DMS114 treated with DMSO at 0.1 percent for 48 hours (cell line): ENCODE results near the gene SIAH1.
"Not testable (repeated sequence)": the region's sequence is repeated elsewhere in the genome, so short reads cannot be mapped to it uniquely, and the experiment has no call there.

Experiments used
- DNase-seq: peaks from one replicate; lab custom pipeline; 2025; ENCODE audit not compliant: unreplicated experiment; lab: John Stamatoyannopoulos, UW

Gene SIAH1

DNA sequence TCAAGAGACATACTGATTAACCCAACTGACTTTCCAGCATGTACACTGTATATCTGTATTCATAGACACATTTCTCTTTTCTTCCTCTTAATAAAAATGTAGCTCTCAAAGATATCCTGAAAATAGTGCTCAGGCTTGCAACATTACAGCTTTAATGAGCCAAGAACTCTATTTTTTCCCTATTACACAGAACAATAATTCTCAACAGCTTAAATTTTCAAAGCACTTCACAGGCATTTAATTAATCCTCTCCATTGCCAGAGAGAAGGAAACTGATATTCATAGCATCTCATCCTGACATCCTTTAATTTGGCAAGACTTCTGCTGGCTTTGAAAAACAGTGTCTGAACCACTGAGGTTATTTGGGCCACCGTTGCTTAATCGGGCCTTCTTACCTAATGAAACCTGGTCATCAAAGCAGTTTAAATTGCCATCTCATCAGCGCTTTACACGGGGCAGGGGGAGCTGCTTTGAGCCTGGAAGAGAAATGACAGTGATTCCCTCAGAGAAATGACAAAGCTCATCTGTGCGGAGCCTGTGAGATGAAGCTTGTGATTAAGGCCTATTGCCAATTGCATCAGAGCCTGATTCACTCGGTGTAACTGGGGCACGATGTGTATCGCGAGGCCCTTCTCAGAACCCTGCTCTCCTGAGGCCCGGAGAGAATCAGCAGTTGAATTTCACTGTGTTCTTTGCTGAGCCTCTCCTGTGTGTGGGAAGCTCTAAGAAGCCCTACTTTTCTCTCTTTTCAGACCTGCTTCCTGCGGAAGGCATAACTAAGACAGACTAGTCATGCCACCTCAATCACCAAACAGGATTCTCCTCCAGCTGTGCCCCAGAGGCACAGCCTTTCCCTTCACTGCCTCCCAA lies 8.5 kb upstream of the SIAH1 start:
- DNase-seq = no peak

DNA sequence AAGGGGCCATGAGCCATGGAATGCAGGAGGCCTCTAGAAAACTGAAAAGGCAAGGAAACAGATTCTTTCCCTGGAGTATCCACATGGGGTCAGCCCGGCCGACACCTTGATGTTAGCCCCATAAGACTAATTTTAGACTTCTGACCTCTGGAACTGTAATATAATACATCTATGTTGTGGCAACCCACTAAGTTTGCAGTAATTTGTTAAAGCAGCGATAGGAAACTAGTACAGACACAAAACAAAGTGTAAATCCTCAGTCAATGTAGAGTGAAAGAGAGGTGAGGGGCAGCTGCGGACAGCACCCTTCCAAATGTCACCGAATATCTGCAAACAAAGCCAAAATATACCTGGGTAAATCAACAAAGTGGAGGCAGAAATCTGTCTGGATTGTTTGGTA lies 7.2 kb upstream of the SIAH1 start:
- no peak for DNase-seq

DNA sequence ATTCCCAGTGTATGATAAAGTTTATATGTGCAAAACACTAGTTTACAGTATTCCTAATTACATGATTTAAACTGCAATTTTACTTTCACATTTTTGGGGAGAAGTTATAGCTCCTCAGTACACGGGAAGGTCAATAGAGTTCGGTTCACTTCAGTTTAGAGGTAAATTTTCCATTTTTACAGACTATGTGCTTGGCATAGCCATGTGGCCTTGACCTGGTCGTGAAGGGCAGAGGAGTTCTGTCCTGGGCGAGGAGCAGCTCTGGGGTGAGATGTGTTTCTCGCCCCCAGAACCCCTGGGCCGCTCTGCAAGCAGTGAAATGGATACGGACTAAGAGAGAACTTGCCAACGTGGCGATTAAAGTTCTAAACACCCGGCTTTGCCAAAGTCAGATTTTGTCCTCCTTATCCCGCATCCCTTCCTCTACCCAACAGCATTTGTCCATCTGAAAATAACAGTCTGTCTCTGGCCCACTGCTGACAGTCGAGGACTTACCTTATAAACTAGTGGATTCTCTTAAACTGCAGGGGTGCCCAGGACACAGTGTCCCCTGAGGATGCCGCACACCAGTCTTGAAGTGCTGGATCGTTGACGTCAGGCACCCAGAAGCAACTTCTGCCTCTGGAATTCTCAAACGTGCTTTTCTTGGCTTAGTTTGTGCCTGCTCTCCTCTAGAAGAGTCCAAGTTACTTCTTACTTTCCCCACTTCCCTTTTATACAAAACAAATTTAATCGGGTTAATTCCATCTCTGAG lies 1.5 kb upstream of the SIAH1 start:
- no peak for DNase-seq

DNA sequence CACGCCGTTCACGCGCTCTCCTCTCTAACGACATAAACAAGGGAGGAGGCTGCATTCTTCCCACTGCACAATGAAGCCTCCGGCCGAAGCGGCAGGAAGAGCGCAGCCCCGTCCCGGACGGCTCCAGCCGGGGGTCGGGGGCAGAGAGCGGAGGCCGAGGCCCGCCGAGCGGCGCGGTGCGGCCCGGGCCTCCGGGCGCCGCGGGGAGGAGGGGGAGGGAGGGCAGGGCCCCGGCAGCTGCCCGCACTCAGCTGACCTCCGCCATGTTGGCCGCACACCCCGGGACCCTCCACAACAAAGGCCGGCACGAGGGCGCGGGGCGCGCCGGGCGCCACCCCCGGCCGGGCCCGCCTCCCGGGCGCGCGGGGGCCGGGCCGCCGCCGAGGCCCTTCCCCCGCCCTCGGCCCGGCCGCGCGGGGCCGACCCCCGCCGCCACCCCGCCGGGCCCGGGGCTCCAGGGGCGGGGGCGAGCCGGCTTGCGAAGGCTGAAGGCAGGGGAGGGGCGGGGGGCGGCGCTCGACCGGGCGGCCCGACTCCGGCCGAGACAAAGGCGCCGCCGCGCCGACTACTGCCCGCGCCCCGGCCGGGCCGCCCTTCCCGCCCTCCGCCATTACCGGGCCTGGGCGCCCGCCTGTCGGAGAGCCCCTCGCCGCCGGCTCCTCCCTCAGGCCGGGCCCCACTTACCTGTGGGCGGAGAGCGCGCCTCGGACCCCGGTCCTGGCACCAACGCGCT lies 527 bp downstream of the SIAH1 start:
- no peak for DNase-seq

DNA sequence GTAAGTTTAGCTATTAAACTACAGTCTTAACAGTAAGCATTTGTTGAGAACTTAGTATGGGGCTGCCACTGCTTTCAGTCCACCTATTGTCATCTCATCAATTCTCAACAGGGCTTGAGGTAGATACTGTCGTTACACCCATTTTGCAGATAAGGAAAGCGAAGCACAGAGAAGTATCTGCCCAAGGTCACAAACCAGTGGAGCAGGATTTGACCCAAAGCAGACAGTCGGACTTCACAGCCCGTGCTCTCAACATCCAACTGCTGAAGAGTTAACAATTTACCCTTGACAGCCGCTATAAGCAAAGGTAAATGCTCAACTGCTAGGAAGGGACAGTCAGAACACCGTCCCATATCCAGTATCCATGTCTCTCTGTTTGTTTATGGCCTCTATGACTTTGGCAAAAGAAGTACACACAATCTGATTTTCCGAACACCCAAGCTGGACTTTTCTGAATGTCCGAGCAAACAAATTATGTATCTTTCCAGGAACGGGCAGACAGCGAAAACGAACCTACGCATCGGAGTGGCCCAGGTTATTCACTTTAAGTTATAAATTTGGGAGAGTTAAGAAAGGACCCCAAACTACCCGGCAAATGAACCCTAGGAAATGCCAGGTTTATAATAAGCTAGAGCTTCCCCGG lies 1.2 kb downstream of the SIAH1 start:
- DNase-seq = peak; percentile 35

DNA sequence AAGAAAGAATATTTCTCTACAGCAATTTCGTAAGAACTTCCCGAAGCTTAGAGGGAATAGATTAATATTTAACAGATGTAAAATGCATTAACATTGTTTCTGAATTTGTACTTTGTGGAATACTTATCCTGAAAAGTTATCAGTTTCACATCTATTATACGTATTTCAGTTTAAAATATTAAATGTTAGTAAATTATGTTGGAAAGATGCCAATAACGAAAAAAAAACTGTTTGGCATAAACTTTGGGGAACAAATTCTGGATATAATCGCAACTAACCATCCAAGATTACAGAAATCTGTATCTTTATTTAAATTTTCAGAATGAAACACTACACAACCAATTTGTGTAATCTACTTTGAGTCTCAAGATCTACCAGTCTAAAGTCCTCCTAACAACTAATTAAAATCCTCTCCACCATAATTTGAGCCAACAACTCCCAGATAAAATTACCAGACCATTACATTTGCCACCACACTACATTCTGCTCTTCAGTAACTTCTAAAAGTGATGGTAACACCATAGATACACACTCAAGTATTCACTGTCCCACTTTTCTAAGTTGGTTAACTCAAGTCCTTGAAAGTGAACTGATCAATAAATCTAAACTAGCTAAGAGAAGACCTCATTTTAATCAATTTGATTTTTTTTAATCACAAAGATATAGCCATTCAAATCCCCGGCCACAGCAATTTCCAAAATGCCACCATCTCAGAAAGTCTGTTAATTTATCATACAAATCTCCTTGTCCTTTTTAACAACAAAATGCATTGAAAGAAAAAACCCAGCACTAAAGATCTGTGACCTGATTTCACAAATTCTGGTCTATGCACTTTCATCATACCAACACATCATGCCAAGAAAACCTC lies 2.0 kb downstream of the SIAH1 start:
- no peak for DNase-seq

DNA sequence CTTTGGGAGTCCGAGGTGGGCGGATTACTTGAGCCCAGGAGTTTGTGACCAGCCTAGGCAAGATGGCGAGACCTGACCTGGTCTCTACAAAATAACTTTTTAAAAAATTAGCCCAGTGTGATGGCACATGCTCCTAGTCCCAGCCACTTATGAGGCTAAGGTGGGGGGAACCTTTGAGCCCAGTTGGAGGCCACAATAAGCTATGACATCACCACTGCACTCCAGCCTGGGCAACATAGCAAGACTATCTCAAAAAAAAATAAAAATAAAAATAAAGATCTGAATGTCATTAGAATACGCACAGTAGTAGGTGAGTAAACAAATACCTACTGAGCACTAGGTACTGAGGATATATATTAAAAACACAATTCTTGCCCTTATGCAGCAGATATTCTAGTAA lies 3.1 kb downstream of the SIAH1 start:
- no peak for DNase-seq

DNA sequence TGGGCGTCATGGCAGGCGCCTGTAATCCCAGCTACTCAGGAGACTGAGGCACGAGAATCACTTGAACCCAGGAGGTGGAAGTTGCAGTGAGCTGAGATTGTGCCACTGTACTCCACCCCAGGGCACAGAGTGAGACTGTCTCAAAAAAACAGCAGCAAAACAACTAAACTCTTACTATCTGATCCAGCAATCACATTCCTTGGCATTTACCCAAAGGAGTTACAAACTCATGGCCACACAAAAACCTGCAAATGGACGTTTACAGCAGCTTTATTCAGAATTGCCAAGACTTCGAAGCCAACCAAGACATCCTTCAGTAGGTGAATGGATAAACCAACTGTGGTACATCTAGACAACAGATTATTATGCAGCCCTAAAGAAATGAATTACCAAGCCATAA lies 4.0 kb downstream of the SIAH1 start:
- no peak for DNase-seq

DNA sequence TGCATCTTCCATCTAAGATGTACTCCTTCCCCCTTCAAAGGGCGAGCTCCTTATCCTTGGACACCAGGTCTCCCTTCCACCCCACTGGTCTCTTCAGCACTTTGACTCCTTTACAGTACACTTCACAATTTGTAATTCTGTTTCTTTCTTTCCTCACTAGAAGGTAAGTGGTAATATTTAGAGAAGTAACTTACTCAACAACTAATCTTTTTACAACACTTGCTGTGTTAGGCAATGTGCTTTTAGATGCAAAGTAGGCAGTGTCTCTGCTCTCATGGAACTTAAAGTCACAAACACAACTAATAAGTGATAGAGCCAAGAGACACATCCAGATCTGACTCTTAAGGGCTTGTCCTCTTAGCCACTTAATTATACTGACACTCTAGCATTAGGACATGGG lies 6.4 kb downstream of the SIAH1 start:
- no peak for DNase-seq

DNA sequence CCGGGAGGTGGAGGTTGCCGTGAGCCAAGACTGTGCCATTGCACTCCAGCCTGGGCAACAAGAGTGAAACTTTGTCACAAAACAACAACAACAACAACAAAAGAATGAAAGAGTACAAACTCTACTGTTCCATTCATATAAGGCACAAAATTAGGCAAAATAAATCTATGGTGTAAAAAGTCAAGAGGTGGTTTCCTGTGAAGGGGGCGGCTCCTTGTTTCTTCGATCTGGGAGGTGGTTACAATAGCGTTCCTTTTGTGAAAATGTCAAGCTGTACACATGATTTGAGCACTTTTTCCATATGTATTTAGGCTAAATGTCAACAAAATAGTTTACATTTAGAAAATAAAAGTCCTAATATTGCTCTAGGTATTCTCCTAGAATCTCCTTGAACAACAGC lies 6.9 kb downstream of the SIAH1 start:
- DNase-seq = no peak

DNA sequence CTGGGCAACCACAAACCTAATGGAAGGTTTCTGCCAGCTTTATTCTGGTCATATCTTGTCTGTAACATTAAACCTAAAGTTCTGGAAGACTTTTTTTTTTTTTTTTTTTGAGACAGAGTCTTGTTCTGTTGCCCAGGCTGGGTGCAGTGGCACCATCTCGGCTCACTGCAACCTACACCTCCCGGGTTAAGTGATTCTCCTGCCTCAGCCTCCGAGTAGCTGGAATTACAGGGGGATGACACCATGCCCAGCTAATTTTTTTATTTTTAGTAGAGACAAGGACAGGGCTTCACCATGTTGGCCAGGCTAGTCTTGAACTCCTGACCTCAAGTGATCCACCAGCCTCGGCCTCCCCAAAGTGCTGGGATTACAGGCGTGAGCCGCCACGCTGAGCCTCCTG lies 7.9 kb downstream of the SIAH1 start:
- not testable (repeated sequence) for DNase-seq

DNA sequence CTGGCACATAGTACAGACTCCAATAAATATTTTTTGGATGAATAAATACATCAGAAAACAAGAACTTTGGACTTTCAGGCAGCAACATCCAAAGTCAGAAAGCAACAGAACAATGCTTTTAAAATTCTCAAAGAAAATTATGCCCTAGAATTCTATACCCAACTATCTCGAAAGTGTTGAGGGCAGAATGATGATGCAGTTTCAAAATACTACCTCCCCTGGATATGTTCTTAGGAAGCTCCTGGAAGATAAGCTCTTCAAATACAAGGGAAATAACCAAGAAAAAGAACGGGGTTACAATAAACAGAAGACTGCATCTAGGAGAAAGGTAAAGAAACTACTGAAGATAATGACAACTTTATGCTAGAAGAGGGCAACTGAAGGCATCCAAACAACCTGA lies 11.0 kb downstream of the SIAH1 start:
- no peak for DNase-seq

DNA sequence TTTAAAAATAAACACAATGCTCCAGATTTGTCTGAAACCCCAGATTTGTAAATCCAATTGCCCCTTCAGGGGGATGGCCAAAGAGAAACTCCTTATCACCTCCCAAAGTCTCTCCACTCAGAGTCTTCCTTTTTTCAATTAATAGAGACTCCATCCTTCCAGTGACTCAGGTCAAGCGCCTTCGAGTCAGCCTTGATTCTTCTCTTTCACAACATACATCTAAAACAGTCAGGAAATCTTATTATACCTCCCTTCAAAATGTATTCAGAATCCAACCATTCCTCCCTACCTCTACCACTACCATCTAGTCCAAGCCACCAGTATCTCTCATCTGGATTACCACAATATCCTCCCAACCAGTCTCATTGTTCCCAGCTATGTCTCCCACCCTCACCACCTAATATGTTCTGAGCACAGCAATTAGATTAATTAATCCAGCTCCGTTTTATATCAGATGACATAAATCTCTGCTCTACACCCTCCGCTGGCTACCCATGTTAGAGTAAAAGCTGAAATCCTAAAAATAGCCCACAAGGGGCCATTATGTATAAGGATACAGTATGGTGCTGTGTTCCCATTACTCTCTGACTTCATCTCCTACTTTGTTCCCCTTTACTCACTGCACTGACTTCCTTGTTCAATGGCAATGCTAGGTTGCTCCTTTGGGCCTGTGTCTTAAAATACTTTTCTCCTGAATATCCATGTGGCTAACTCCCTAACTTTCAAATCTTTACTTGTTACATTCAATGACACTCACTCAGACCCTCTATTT lies 11.8 kb downstream of the SIAH1 start:
- DNase-seq = no peak

DNA sequence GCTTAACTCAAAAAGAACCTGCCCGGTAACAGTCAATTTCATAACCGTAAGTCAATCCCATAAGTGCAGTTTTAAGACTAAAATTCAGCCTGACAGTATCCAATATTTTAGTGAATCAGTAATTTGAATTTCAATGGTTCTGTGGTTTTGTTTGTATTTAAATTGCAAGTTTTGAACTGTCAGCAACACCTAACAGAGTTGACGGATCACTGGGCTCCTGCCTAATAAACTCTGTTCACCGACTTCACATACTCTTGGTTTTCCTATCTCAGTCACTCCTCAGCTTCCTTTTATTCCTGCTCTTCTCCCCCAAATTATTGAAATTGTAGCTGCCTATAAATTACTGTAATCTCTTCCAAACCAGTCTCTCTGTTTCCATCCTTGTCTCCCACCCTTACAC lies 12.5 kb downstream of the SIAH1 start:
- no peak for DNase-seq

DNA sequence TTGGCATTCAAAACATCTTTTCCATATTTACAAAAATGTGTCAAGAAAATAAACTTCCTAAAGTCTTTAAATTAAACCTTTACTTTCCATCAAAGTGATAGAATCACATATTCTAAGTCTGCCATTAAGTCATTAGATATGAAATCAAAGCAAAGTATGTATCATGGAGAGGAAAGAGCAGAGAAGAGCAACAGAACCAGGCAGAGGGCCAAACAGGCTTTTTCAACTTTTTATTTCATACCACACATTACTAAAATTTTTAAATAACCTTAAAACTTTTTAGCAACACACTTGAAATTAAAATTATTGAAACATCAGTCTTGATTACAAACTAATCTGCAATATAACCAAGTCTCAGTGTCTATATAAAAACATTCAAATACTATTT lies 13.8 kb downstream of the SIAH1 start:
- no peak for DNase-seq

DNA sequence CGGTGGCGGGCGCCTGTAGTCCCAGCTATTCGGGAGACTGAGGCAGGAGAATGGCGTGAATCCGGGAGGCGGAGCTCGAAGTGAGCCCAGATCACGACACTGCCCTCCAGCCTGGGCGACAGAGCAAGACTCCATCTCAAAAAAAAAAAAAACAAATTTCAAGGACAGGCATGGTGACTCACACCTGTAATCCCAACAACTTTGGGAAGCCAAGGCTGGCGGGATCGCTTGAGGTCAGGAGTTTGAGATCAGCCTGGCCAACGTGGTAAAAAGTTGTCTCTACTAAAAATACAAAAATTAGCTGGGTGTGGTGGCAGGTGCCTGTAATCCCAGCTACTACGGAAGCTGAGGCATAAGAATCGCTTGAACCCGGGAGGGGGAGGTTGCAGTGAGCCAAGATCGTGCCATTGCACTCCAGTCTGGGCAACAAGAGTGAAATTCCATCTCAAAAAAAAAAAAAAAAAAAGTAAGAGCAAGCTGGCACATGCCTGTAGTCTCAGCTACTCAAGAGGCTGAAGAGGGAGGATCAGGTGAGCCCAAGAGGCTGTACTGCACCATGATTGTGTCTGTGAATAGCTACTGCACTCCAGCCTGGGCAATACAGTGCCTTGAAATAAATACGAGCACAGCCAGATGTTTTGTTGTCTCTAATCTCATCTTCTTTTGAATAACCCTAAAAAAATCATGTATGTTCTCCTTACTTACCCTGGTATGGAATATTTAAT lies 14.4 kb downstream of the SIAH1 start:
- DNase-seq = not testable (repeated sequence)

DNA sequence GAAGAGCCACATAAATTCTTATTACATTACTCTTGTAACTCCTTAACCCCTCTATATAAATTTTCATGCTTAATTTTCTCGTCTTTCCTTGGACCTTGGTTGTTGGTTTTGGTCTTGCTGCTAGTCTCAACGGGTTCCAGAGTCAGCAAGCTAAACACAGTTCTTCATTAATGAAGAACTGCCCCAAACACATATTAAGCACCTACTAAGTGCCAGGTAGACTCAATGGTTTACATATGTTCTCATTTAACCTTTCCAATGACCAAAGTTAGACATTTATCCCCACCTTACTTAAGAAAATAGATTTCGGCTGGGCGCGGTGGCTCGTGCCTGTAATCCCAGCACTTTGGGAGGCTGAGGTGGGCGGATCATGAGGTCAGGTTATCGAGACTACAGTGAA lies 15.0 kb downstream of the SIAH1 start:
- DNase-seq = no peak

DNA sequence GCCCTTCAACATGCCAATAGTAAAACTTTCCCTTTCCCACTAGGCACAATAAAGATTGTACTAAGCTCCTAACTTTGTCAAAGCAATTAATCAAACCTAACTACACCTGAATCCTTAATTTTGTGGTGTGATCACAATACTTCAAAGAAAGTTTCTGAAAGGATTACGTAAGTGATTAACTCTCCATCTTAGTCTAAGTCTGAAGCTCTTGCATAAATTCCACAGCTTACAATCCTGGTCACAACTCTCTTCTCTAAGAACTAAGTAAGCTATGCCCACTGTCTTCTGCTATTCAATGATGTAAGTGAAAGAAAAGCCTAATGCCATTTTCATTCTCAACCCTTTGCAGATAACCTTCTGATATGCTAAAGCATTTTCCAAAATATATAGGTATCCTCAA lies 15.4 kb downstream of the SIAH1 start:
- no peak for DNase-seq

DNA sequence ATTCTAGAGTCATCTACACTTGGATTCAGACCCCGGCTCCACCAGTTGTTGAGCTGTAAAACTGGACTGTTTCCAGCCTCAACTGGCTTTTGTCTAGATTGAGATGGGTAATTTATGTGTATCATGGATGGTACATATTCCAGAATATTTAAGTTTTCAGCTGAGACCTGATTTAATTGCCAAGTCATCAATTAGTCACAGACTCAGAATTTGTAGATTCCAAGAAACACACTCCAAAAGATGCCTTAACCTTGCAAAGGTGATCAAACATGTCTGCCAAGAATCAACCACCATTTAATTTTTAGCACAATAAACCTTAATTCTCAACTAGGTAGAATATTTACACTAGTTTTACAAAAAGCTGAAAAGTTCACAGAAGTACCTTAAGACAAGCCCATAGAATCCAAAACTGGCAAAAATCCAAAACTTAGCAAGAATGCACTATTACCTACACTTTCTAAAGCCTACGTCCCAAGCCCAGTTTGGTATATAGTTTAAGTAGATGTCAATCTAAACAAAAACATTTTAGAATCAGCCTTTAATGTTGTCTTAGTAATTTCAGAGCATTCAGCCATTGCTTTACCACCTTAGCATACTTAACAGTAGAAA lies 17.7 kb downstream of the SIAH1 start:
- no peak for DNase-seq
